ENCODE results near the gene SNAPC4. TPM values are rescaled to one million over a fixed set of nuclear protein-coding genes. Genes with fewer than 3 reads are reported as not detected.

Gene SNAPC4
- total RNA-seq, 1 experiment from 2014 or later: 29.7 TPM

DNA sequence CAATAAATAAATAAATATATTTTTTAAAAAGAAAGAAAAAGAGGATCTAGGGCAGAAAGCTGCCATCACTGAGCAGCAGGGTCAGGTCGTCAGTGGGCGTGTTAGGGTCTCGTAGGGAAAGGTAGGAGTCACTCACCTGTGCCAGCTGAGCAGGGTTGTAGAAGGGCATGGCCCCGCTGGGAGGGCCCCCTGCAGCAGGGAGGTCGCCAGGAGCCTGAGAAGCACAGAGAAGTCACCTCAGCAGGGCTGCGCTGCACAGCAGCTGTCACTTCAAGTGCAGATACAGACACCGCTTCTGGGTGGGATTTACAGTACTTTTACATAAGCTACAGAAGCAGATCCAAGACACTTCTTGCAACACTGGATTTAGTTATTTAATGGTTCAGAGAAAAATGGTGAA, 43.7 kb upstream of the SNAPC4 start:
- Histone ChIP-seq H2AFZ (ENCODE audit: low read length) (no peak overlapping the region), H3K9me3 (ENCODE audit: control insufficient read depth, low read depth, low read length) (no peaks in the 10 kb centered on the region), H3K27ac (ENCODE audit: insufficient read length, low read depth, low read length) (no peak overlapping the region), H2BK20ac (ENCODE audit: low read depth, low read length, poor library complexity, severe bottlenecking) (no peak overlapping the region), H2BK12ac (ENCODE audit: insufficient read length, low read depth, low read length) (no peak overlapping the region), H3K79me1 (ENCODE audit: insufficient read depth, low read depth, low read length, poor library complexity, severe bottlenecking) (no peaks in the 10 kb centered on the region), H2BK5ac (ENCODE audit: insufficient read length, low read length) (no peak overlapping the region), H3K18ac (ENCODE audit: insufficient read length, low read depth, low read length) (no peak overlapping the region), H2BK15ac (ENCODE audit: low read depth, low read length) (no peak overlapping the region), H3K23me2 (ENCODE audit: insufficient read length, low read depth, low read length, poor library complexity, severe bottlenecking) (peaks cover 7% of the 10 kb centered on the region), H4K8ac (replicated peaks; ENCODE audit: insufficient read length, low read depth, low read length) (no peak overlapping the region), H3K9ac (ENCODE audit: extremely low read depth, insufficient read length, low read length) (no peak overlapping the region), H2AK5ac (ENCODE audit: insufficient read length, low read length) (no peak overlapping the region), H3K14ac (ENCODE audit: insufficient read depth, low read length) (no peak overlapping the region), H4K20me1 (ENCODE audit: control insufficient read depth, insufficient read depth, insufficient read length) (peaks cover 2% of the 10 kb centered on the region), H3T11ph (ENCODE audit: low read length) (no peak overlapping the region), H3K4me2 (ENCODE audit: insufficient read depth, insufficient read length, low read length) (no peak overlapping the region), H3K56ac (ENCODE audit: insufficient read length, low read depth, low read length) (no peak overlapping the region), H3K4ac (ENCODE audit: low read depth, low read length) (no peak overlapping the region), H3K23ac (ENCODE audit: insufficient read length, low read depth, low read length) (no peak overlapping the region), H2BK120ac (ENCODE audit: low read depth, low read length, poor library complexity, severe bottlenecking) (no peak overlapping the region), H3K4me1 (ENCODE audit: insufficient read depth, low read length) (no peaks in the 10 kb centered on the region), H3K79me2 (ENCODE audit: insufficient read depth, low read length) (no peaks in the 10 kb centered on the region), H4K91ac (ENCODE audit: insufficient read length, low read depth, low read length) (no peak overlapping the region), H3K27me3 (ENCODE audit: insufficient read depth, low read length) (no peaks in the 10 kb centered on the region), H4K5ac (ENCODE audit: insufficient read length, low read depth, low read length) (no peak overlapping the region)
- Mint-ChIP-seq H3K36me3 (ENCODE audit: insufficient read depth in 1 of 3, low read depth in 3 of 3) (peaks cover 31 to 79% (median 68%) of the 10 kb centered on the region in 3 experiments), H3K4me1 (no peaks in the 10 kb centered on the region), H3K9me3 (no peaks in the 10 kb centered on the region), H3K27ac (no peak overlapping the region), H3K27me3 (ENCODE audit: low read depth) (no peaks in the 10 kb centered on the region), H3K4me3 (no peak overlapping the region)
- no CpG with 5 or more reads among the region's 7 CpGs for WGBS (ENCODE audit: extremely low coverage, insufficient read length, low lambda C conversion rate)
- DNase-seq: no peak
- TF ChIP-seq, protein P1, sequence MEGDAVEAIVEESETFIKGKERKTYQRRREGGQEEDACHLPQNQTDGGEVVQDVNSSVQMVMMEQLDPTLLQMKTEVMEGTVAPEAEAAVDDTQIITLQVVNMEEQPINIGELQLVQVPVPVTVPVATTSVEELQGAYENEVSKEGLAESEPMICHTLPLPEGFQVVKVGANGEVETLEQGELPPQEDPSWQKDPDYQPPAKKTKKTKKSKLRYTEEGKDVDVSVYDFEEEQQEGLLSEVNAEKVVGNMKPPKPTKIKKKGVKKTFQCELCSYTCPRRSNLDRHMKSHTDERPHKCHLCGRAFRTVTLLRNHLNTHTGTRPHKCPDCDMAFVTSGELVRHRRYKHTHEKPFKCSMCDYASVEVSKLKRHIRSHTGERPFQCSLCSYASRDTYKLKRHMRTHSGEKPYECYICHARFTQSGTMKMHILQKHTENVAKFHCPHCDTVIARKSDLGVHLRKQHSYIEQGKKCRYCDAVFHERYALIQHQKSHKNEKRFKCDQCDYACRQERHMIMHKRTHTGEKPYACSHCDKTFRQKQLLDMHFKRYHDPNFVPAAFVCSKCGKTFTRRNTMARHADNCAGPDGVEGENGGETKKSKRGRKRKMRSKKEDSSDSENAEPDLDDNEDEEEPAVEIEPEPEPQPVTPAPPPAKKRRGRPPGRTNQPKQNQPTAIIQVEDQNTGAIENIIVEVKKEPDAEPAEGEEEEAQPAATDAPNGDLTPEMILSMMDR (conservative IDR thresholded peaks at IDR 0.05): no peak
